HCT116 (cell line): Measurements from ENCODE around the gene LCOR.

Experiments used
- CBX3 ChIP-seq: IDR thresholded peaks from 2 replicates; pipeline ENCODE4 v1.6.1; 2012; ENCODE audit warnings: low read depth
- EZH2 ChIP-seq: fragments of 200-600 bp; sonication (generic); IDR thresholded peaks from 2 replicates; pipeline ENCODE4 v1.6.1; 2017; ENCODE audit warnings: antibody characterized with exemption, mixed run types
- POLR2A ChIP-seq: IDR thresholded peaks from 2 replicates; pipeline ENCODE4 v1.7.0; 2011; ENCODE audit warnings: borderline replicate concordance; ENCODE audit not compliant: insufficient read depth, insufficient read length; ENCODE audit errors: extremely low read depth
- SIN3A ChIP-seq: IDR thresholded peaks from 2 replicates; pipeline ENCODE4 v1.6.1; 2012; ENCODE audit warnings: low read depth
- TCF7L2 ChIP-seq: IDR thresholded peaks from 2 replicates; pipeline ENCODE4 v1.7.0; 2011; ENCODE audit warnings: borderline replicate concordance, inconsistent platforms; ENCODE audit not compliant: insufficient read depth, insufficient read length; ENCODE audit errors: extremely low read depth
- ZNF274 ChIP-seq: fragments of 200-500 bp; sonication (Bioruptor generic); IDR thresholded peaks from 2 replicates; pipeline ENCODE4 v1.6.1; 2014; ENCODE audit warnings: mild to moderate bottlenecking, low read depth, low read length, inconsistent platforms
- TF ChIP-seq, protein P1 (sequence below): IDR thresholded peaks from 2 replicates; pipeline ENCODE4 v1.6.1; 2011; ENCODE audit warnings: mild to moderate bottlenecking, low read length, moderate library complexity; ENCODE audit not compliant: insufficient replicate concordance; ENCODE audit errors: extremely low read depth
- TF ChIP-seq, protein P2 (sequence below), 3 experiments: fragments of 200-600 bp in 1 of 3; sonication (generic) in 1 of 3; IDR thresholded peaks in 2 of 3; conservative IDR thresholded peaks in 1 of 3; 2 replicates each; pipeline ENCODE4 v1.5.1; 2012 to 2017; ENCODE audit warnings: low read depth in 2 of 3, low read length in 2 of 3, antibody characterized with exemption in 1 of 3, borderline replicate concordance in 1 of 3, control low read depth in 1 of 3, mild to moderate bottlenecking in 1 of 3, mixed read lengths in 1 of 3, mixed run types in 1 of 3, moderate library complexity in 1 of 3; ENCODE audit not compliant: insufficient read depth in 1 of 3

GRCh38 chr10:96988426-96988825 lies 156.3 kb downstream of the LCOR start:
- TF ChIP-seq, protein P1, sequence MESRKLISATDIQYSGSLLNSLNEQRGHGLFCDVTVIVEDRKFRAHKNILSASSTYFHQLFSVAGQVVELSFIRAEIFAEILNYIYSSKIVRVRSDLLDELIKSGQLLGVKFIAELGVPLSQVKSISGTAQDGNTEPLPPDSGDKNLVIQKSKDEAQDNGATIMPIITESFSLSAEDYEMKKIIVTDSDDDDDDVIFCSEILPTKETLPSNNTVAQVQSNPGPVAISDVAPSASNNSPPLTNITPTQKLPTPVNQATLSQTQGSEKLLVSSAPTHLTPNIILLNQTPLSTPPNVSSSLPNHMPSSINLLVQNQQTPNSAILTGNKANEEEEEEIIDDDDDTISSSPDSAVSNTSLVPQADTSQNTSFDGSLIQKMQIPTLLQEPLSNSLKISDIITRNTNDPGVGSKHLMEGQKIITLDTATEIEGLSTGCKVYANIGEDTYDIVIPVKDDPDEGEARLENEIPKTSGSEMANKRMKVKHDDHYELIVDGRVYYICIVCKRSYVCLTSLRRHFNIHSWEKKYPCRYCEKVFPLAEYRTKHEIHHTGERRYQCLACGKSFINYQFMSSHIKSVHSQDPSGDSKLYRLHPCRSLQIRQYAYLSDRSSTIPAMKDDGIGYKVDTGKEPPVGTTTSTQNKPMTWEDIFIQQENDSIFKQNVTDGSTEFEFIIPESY, result no peak
- no peak for TF ChIP-seq POLR2A
- TF ChIP-seq, protein P2, sequence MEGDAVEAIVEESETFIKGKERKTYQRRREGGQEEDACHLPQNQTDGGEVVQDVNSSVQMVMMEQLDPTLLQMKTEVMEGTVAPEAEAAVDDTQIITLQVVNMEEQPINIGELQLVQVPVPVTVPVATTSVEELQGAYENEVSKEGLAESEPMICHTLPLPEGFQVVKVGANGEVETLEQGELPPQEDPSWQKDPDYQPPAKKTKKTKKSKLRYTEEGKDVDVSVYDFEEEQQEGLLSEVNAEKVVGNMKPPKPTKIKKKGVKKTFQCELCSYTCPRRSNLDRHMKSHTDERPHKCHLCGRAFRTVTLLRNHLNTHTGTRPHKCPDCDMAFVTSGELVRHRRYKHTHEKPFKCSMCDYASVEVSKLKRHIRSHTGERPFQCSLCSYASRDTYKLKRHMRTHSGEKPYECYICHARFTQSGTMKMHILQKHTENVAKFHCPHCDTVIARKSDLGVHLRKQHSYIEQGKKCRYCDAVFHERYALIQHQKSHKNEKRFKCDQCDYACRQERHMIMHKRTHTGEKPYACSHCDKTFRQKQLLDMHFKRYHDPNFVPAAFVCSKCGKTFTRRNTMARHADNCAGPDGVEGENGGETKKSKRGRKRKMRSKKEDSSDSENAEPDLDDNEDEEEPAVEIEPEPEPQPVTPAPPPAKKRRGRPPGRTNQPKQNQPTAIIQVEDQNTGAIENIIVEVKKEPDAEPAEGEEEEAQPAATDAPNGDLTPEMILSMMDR (IDR thresholded peaks at IDR 0.05 in 2 of 3, conservative IDR thresholded peaks at IDR 0.05 in 1 of 3; ENCODE audit: borderline replicate concordance in 1 of 3, insufficient read depth in 1 of 3, low read depth in 2 of 3, low read length in 2 of 3), result no peak
- no peak for TF ChIP-seq SIN3A
- TF ChIP-seq EZH2, result no peak
- no peak for TF ChIP-seq CBX3
- TF ChIP-seq ZNF274, result no peak
- TF ChIP-seq TCF7L2, result no peak
